ENCODE data around the gene PTPN4. TPM values are rescaled to one million over a fixed set of nuclear protein-coding genes. Genes with fewer than 3 reads are reported as not detected.

The PTPN4 gene
- total RNA-seq, 1 experiment from 2014 or later = 80.5 TPM

DNA sequence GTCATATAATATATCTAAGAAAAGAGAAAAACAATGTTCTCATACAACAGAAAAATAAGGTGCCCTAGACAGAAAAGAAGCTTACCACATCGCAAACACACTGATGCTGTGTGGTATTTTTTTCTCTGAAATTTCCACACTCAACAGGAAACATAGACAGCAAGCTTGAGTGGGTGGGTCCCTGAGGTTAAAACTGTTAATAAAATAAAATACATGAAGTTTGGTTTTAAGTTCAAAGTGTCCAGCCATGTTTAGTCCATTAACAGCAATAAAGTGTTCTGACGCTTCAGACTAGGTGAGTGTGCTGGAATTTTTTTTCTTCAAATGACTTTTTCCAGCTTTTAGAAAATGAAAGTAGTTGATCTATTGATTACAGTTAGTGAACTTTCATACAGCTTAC lies 169.8 kb downstream of the PTPN4 start:
- H4K5ac ChIP-seq (ENCODE audit: insufficient read length, low read depth, low read length) = no peak overlapping the region
- no peak overlapping the region for H2BK15ac ChIP-seq (ENCODE audit: low read depth, low read length)
- no peak overlapping the region for H3K18ac ChIP-seq (ENCODE audit: insufficient read length, low read depth, low read length)
- H3K14ac ChIP-seq (ENCODE audit: insufficient read depth, low read length) = no peak overlapping the region
- H3K79me1 ChIP-seq (ENCODE audit: insufficient read depth, low read depth, low read length, poor library complexity, severe bottlenecking) = no peaks in the 10 kb centered on the region
- H2BK12ac ChIP-seq (ENCODE audit: insufficient read length, low read depth, low read length) = no peak overlapping the region
- no peak for DNase-seq
- no peak overlapping the region for H2BK120ac ChIP-seq (ENCODE audit: low read depth, low read length, poor library complexity, severe bottlenecking)
- no peak overlapping the region for H4K8ac ChIP-seq (replicated peaks; ENCODE audit: insufficient read length, low read depth, low read length)
- H3K23ac ChIP-seq (ENCODE audit: insufficient read length, low read depth, low read length) = no peak overlapping the region
- no peaks in the 10 kb centered on the region for H3K79me2 ChIP-seq (ENCODE audit: insufficient read depth, low read length)
- H3K4me2 ChIP-seq (ENCODE audit: insufficient read depth, insufficient read length, low read length) = no peak overlapping the region
- no CpG with 5 or more reads among the region's 2 CpGs for WGBS (ENCODE audit: extremely low coverage, insufficient read length, low lambda C conversion rate)
- no peaks in the 10 kb centered on the region for H3K27me3 Mint-ChIP-seq (ENCODE audit: low read depth)
- H2BK5ac ChIP-seq (ENCODE audit: insufficient read length, low read length) = no peak overlapping the region
- no peaks in the 10 kb centered on the region for H3K4me1 ChIP-seq (ENCODE audit: insufficient read depth, low read length)
- H3K56ac ChIP-seq (ENCODE audit: insufficient read length, low read depth, low read length) = no peak overlapping the region
- H3K4me3 Mint-ChIP-seq = no peak overlapping the region
- no peaks in the 10 kb centered on the region for H3K9me3 Mint-ChIP-seq
- no peaks in the 10 kb centered on the region for H3K23me2 ChIP-seq (ENCODE audit: insufficient read length, low read depth, low read length, poor library complexity, severe bottlenecking)
- H3K36me3 Mint-ChIP-seq (ENCODE audit: insufficient read depth in 1 of 3, low read depth in 3 of 3) = peaks cover under 1 to 18% (median 14%) of the 10 kb centered on the region in 3 experiments; a peak in 5 of 7 replicates
- no peak overlapping the region for H2AK5ac ChIP-seq (ENCODE audit: insufficient read length, low read length)
- H2AFZ ChIP-seq (ENCODE audit: low read length) = no peak overlapping the region
- H3K9me3 ChIP-seq (ENCODE audit: control insufficient read depth, low read depth, low read length) = no peaks in the 10 kb centered on the region
- no peak overlapping the region for H2BK20ac ChIP-seq (ENCODE audit: low read depth, low read length, poor library complexity, severe bottlenecking)
- no peaks in the 10 kb centered on the region for H3K27me3 ChIP-seq (ENCODE audit: insufficient read depth, low read length)
- 0 out of 7 replicates have a peak overlapping the region, but pooled peaks of 1 of the 3 experiments have one; percentile 40 for H3K27ac Mint-ChIP-seq
- no peak overlapping the region for H4K91ac ChIP-seq (ENCODE audit: insufficient read length, low read depth, low read length)
- H3K9ac ChIP-seq (ENCODE audit: extremely low read depth, insufficient read length, low read length) = no peak overlapping the region
- no peak overlapping the region for H3T11ph ChIP-seq (ENCODE audit: low read length)
- no peak overlapping the region for H3K27ac ChIP-seq (ENCODE audit: insufficient read length, low read depth, low read length)
- no peak overlapping the region for H3K4ac ChIP-seq (ENCODE audit: low read depth, low read length)
- no peaks in the 10 kb centered on the region for H3K4me1 Mint-ChIP-seq
- TF ChIP-seq, protein P1, sequence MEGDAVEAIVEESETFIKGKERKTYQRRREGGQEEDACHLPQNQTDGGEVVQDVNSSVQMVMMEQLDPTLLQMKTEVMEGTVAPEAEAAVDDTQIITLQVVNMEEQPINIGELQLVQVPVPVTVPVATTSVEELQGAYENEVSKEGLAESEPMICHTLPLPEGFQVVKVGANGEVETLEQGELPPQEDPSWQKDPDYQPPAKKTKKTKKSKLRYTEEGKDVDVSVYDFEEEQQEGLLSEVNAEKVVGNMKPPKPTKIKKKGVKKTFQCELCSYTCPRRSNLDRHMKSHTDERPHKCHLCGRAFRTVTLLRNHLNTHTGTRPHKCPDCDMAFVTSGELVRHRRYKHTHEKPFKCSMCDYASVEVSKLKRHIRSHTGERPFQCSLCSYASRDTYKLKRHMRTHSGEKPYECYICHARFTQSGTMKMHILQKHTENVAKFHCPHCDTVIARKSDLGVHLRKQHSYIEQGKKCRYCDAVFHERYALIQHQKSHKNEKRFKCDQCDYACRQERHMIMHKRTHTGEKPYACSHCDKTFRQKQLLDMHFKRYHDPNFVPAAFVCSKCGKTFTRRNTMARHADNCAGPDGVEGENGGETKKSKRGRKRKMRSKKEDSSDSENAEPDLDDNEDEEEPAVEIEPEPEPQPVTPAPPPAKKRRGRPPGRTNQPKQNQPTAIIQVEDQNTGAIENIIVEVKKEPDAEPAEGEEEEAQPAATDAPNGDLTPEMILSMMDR (conservative IDR thresholded peaks at IDR 0.05) = no peak
- no peaks in the 10 kb centered on the region for H4K20me1 ChIP-seq (ENCODE audit: control insufficient read depth, insufficient read depth, insufficient read length)
